SK-N-DZ (cell line): ENCODE measurements around the gene ABHD11.

Source experiments
- DNase-seq: peaks from one replicate; pipeline ENCODE4 v3.0.0-alpha.2; 2015; ENCODE audit warnings: low spot score
- small RNA-seq, 2 experiments: library from RNA; depleted of rRNA; stranded (forward); fragments of <200 nt; gene quantifications; one replicate each; pipeline ENCODE3, GENCODE V24; 2014

ABHD11 gene

DNA sequence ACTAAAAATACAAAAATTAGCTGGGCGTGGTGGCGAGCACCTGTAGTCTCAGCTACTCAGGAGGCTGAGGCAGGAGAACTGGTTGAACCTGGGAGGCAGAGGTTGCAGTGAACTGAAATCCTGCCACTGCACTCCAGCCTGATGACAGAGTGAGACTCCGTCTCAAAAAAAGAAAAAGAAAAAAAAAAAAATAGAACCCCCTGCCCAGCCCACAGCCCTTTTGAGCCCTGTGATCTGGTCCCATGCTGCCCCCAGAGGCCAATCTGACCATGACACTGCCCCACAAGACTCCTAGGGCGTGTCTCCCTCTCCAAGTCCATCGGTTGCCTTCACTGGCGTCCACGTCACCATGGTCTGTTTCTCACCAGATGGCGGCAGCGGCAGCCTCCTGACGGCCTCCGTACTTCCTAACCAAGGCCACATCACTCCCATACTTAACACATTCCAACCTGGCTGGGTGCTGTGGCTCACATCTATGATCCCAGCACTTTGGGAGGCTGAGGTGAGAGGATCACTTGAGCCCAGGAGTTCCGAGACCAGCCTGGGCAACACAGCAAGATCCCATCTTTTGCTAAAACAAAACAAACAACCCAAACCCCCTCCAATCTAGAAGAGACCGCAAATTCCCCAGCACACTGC is 37.1 kb downstream of the ABHD11 start:
- peak; percentile 68 for DNase-seq

DNA sequence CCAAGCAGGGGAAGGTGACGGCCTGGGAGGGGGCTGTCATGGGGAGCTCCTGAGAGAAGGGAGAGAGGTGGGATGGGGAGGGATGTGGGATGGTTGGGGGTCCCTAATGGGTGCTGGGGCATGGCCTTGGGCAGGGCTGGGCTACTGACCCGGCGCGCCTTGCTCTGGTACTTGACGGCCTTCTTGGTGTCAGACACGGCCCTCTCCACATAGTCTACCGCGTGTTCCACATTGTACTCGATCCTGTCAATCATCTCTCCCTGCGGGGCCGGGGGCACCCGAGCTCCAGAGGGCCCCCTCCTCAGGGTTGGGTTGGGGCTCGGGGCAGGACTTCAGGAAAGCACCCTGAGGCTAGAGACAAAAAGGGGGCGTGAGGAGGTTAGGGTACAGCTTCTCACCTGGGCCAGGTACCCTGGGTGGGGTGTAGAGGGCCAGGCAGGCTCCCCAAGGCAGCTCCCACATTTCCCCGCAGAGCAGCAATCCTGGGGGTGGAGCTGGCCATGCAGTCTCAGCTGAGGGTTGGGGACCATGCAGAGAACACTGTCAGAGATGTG is 37.9 kb downstream of the ABHD11 start:
- no peak for DNase-seq

DNA sequence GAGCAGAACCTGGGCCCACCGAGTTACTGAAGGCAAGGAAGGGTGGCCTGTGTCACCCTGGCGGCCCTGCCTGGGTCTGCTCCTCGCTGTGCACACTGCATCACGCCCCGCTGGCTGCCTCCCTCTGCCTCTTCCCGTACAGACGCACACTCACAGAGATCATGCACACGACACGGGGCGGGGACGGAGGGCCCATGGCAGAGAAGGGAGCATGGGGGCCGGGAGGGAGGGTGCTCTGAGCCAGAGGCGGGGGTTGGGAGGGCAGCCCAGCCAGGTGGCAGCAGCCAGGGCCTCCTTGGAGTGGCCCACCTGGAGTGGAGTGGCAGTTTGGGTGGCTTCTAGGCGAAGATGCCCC is 38.6 kb downstream of the ABHD11 start:
- DNase-seq = no peak

DNA sequence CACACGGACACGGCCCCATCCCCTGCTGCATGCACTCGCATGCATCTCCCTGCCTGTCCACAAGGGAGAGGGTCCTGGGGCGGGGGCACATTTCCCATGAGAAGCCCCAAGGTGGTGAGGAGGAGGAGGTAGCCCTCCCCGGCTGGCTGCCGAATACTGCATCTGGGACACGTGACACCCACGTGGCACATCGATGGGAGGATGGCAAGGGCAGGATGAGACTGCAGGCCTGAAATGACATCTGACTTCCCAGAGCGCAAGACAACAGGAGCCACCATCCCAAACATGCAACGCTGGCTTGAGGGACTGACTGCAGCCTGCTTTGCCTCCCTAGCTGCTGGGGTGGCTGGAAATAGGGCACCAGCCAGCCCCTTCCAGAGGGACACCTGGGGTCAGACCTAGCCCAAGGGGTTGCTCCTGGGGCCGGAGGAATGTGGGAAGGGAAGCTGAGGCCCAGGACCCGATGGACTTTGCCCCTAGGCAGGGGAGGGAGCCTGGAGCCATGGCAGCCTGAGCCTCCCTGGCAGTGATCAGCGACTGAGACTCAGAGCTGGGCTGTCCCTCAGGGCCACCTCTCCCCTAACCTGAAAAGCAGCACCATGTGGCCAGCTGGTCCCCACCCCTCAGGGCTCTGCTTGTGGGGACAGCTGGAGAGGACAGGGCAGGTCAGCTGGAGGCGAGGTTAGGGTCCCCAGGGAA is 39.1 kb downstream of the ABHD11 start:
- no peak for DNase-seq

DNA sequence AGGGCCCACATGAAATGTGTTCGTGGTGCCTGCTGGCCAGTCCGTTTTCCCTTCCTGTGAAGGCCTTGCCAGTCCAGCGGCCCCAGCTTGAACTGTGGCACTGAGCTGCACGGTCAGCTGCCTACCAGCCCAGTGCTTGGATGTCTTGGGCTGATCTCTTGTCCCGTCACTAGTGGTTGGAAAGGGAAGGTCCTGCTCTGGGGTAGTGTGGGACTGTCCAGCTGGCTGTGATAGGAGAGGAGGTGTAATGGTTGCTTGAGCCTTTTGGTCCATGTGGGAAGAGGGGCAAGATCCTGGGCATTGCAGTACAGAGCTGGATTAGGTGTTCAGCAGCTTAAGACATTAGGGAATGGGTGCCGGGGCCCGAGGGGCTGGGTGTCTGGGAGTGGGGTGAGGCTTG is 40.2 kb downstream of the ABHD11 start:
- no peak for DNase-seq

DNA sequence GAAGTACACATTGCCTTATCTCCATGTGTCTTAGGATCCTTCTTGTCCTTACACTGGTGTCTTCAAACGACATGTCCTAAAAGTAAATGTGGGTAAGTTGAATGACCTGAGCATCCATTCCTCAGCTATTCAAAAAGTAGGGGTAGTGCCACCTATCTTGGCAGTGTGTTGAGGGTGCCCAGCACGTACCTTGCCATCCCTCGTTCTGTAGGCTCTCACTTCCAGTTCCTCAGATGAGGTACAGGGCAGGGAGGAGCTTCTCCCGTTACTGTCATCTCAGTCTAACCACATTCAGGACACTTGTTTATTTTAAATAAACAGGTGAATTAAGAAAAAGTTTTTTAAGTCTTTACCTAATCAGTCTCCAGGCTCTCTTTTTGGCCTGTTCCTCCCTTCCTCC is 42.2 kb downstream of the ABHD11 start:
- DNase-seq = no peak

DNA sequence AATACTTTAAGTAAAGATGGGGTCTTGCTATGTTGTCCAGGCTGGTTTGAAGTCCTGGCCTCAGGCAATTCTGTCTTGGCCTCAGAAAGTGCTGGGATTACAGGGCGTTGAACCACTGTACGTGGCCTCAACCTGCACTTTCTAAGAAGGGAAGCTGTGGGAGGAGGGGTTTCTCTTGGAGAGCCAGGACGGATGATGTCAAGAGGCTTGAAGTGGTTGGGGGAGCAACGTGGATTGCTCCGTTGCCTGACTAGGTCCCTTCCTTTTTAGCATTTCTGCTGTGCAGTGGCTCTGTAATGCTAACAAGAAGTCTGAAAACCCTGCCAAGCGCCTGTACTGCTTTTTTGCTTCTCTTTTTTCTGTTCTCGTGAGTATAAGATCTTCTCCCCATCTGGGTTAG is 48.0 kb downstream of the ABHD11 start:
- DNase-seq = no peak

DNA sequence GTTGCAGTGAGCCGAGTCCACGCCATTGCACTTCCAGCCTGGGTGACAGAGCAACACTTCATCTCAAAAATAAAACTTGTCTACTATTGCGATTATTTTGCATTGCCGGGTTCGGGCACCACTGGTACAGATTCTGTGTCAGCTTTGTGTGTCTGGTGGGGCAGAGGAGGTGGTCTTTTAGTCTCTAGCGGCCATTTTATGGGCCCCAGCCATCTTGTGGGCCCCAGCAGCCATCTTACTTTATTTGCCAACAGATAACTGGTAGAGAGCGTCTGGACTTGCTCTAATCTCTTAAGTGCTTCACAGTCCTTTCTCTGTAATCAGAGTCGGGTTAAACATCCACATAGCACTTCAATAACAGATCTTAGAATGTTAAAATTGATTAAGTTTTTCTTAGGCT is 50.3 kb downstream of the ABHD11 start:
- no peak for DNase-seq

Small RNAs within 50 kb of the gene (small RNA-seq; reads per million reads assigned to genes)
- gene MIR4284 (0 reads per million in 2 experiments), gene RN7SL265P (0 to 0.13 reads per million in 2 experiments)
